ENCODE data around the gene GBF1. TPM values are rescaled to one million over a fixed set of nuclear protein-coding genes. Genes with fewer than 3 reads are reported as not detected.
"Not testable (repeated sequence)": the region's sequence is repeated elsewhere in the genome, so short reads cannot be mapped to it uniquely, and the experiment has no call there.

The GBF1 gene
- total and polyA plus RNA-seq, 2 donors (not counting 1 experiment from before 2014, with no cell fraction given) = 20.8 to 39.3 TPM

GRCh38 chr10:102306006-102306405 is 60.7 kb downstream of the GBF1 start:
- Histone ChIP-seq H3K36me3 (replicated peaks in 1 of 2; ENCODE audit: control extremely low read depth in 1 of 2, control insufficient read depth in 1 of 2, extremely low read depth in 1 of 2, insufficient read depth in 2 of 2, low read length in 1 of 2) (peaks cover 0 to 3% of the 10 kb centered on the region in 2 experiments), H2AFZ (ENCODE audit: insufficient read depth, low read depth, low read length, poor library complexity, severe bottlenecking) (no peak overlapping the region), H3K9me3 (ENCODE audit: control extremely low read depth in 1 of 3, control insufficient read depth in 2 of 3, insufficient read depth in 1 of 3, low read length in 2 of 3) (no peaks in the 10 kb centered on the region), H3K4me2 (replicated peaks; ENCODE audit: low read depth, low read length, poor library complexity, severe bottlenecking) (no peak overlapping the region), H3K4me3 (ENCODE audit: control extremely low read depth in 1 of 5, extremely low read depth in 1 of 5, insufficient read depth in 1 of 5, low read depth in 2 of 5, low read length in 4 of 5) (no peak overlapping the region), H3K27me3 (replicated peaks in 1 of 4; ENCODE audit: control extremely low read depth in 1 of 4, control insufficient read depth in 3 of 4, insufficient read depth in 4 of 4, low read length in 3 of 4) (no peaks in the 10 kb centered on the region), H3K9ac (ENCODE audit: low read length) (no peak overlapping the region), H3K79me2 (ENCODE audit: control insufficient read depth, insufficient read depth, low read length) (peaks cover 68% of the 10 kb centered on the region), H3K27ac (ENCODE audit: low read length in 2 of 2) (no peak overlapping the region), H3K4me1 (ENCODE audit: control insufficient read depth in 2 of 2, insufficient read depth in 2 of 2, low read length in 2 of 2) (no peaks in the 10 kb centered on the region), H4K20me1 (ENCODE audit: control insufficient read depth, insufficient read depth, low read length, poor library complexity, severe bottlenecking) (peaks cover 51% of the 10 kb centered on the region)
- Mint-ChIP-seq H3K4me1 (peaks cover 12% of the 10 kb centered on the region), H3K9me3 (ENCODE audit: insufficient read depth) (no peaks in the 10 kb centered on the region), H3K27me3 (no peaks in the 10 kb centered on the region), H3K4me3 (no peak overlapping the region), H3K27ac (no peak overlapping the region)
- DNase-seq (no peak), ATAC-seq (ENCODE audit: low read depth) (no peak)
- TF ChIP-seq CTCF (IDR thresholded peaks at IDR 0.05) (no peak), EZH2 (IDR thresholded peaks at IDR 0.05; ENCODE audit: borderline replicate concordance, insufficient read depth, low read depth, low read length, poor library complexity, severe bottlenecking) (no peak)
- POLR2A ChIA-PET = no interaction called here
- intact Hi-C loops (cut with micrococcal nuclease) = no loop called here
- CTCF ChIA-PET = interaction anchor here (1.1 kb wide), 1 partner anchor 46 kb away, joined by 4 read pairs; no protein-coding TSS in a partner anchor
- WGBS (ENCODE audit: insufficient coverage) = no CpG with 5 or more reads among the region's 1 CpG

GRCh38 chr10:102306710-102307109 is 61.4 kb downstream of the GBF1 start:
- Histone ChIP-seq H3K27ac (ENCODE audit: low read length in 2 of 2) (no peak overlapping the region), H3K27me3 (replicated peaks in 1 of 4; ENCODE audit: control extremely low read depth in 1 of 4, control insufficient read depth in 3 of 4, insufficient read depth in 4 of 4, low read length in 3 of 4) (no peaks in the 10 kb centered on the region), H2AFZ (ENCODE audit: insufficient read depth, low read depth, low read length, poor library complexity, severe bottlenecking) (no peak overlapping the region), H3K4me1 (ENCODE audit: control insufficient read depth in 2 of 2, insufficient read depth in 2 of 2, low read length in 2 of 2) (no peaks in the 10 kb centered on the region), H3K4me2 (replicated peaks; ENCODE audit: low read depth, low read length, poor library complexity, severe bottlenecking) (no peak overlapping the region), H3K9ac (ENCODE audit: low read length) (no peak overlapping the region), H3K4me3 (ENCODE audit: control extremely low read depth in 1 of 5, extremely low read depth in 1 of 5, insufficient read depth in 1 of 5, low read depth in 2 of 5, low read length in 4 of 5) (no peak overlapping the region), H3K36me3 (replicated peaks in 1 of 2; ENCODE audit: control extremely low read depth in 1 of 2, control insufficient read depth in 1 of 2, extremely low read depth in 1 of 2, insufficient read depth in 2 of 2, low read length in 1 of 2) (peaks cover 0 to 3% of the 10 kb centered on the region in 2 experiments), H4K20me1 (ENCODE audit: control insufficient read depth, insufficient read depth, low read length, poor library complexity, severe bottlenecking) (peaks cover 58% of the 10 kb centered on the region), H3K9me3 (ENCODE audit: control extremely low read depth in 1 of 3, control insufficient read depth in 2 of 3, insufficient read depth in 1 of 3, low read length in 2 of 3) (no peaks in the 10 kb centered on the region), H3K79me2 (ENCODE audit: control insufficient read depth, insufficient read depth, low read length) (peaks cover 72% of the 10 kb centered on the region)
- no peak for TF ChIP-seq EZH2 (IDR thresholded peaks at IDR 0.05; ENCODE audit: borderline replicate concordance, insufficient read depth, low read depth, low read length, poor library complexity, severe bottlenecking)
- no peak for TF ChIP-seq CTCF (IDR thresholded peaks at IDR 0.05)
- H3K9me3 Mint-ChIP-seq (ENCODE audit: insufficient read depth) = no peaks in the 10 kb centered on the region
- no peaks in the 10 kb centered on the region for H3K27me3 Mint-ChIP-seq
- DNase-seq (no peak), ATAC-seq (ENCODE audit: low read depth) (no peak)
- POLR2A ChIA-PET = no interaction called here
- CTCF ChIA-PET = interaction anchor here (0.8 to 1.1 kb wide), 2 partner anchors 46 to 74 kb away, joined by 3 to 4 read pairs; no protein-coding TSS in a partner anchor
- peaks cover 16% of the 10 kb centered on the region for H3K4me1 Mint-ChIP-seq
- no peak overlapping the region for H3K4me3 Mint-ChIP-seq
- H3K27ac Mint-ChIP-seq = no peak overlapping the region
- intact Hi-C loops (cut with micrococcal nuclease) = no loop called here
- 92% methylated on average over 2 of the region's 3 CpGs for WGBS (ENCODE audit: insufficient coverage)

GRCh38 chr10:102308318-102308717 is 63.0 kb downstream of the GBF1 start:
- peaks cover 15% of the 10 kb centered on the region for H3K4me1 Mint-ChIP-seq
- intact Hi-C loops (cut with micrococcal nuclease) = not testable (repeated sequence)

More at GRCh38 chr10:102308318-102308717, 63.0 kb downstream of the GBF1 start:
- H3K27me3 Mint-ChIP-seq; H3K4me3 Mint-ChIP-seq; H3K4me3 ChIP-seq (ENCODE audit: control extremely low read depth in 1 of 5, extremely low read depth in 1 of 5, insufficient read depth in 1 of 5, low read depth in 2 of 5, low read length in 4 of 5); H3K4me1 ChIP-seq (ENCODE audit: control insufficient read depth in 2 of 2, insufficient read depth in 2 of 2, low read length in 2 of 2); H3K36me3 ChIP-seq (replicated peaks in 1 of 2; ENCODE audit: control extremely low read depth in 1 of 2, control insufficient read depth in 1 of 2, extremely low read depth in 1 of 2, insufficient read depth in 2 of 2, low read length in 1 of 2); DNase-seq; H3K27me3 ChIP-seq (replicated peaks in 1 of 4; ENCODE audit: control extremely low read depth in 1 of 4, control insufficient read depth in 3 of 4, insufficient read depth in 4 of 4, low read length in 3 of 4); H3K9ac ChIP-seq (ENCODE audit: low read length); H3K9me3 Mint-ChIP-seq (ENCODE audit: insufficient read depth); POLR2A ChIA-PET; ATAC-seq (ENCODE audit: low read depth); H3K27ac ChIP-seq (ENCODE audit: low read length in 2 of 2); H3K9me3 ChIP-seq (ENCODE audit: control extremely low read depth in 1 of 3, control insufficient read depth in 2 of 3, insufficient read depth in 1 of 3, low read length in 2 of 3); H2AFZ ChIP-seq (ENCODE audit: insufficient read depth, low read depth, low read length, poor library complexity, severe bottlenecking); H3K27ac Mint-ChIP-seq; H3K4me2 ChIP-seq (replicated peaks; ENCODE audit: low read depth, low read length, poor library complexity, severe bottlenecking): not testable (repeated sequence)
- Histone ChIP-seq H3K79me2 (ENCODE audit: control insufficient read depth, insufficient read depth, low read length) (peaks cover 68% of the 10 kb centered on the region), H4K20me1 (ENCODE audit: control insufficient read depth, insufficient read depth, low read length, poor library complexity, severe bottlenecking) (peaks cover 67% of the 10 kb centered on the region)
- WGBS (ENCODE audit: insufficient coverage) = no CpG with 5 or more reads among the region's 5 CpGs
- CTCF ChIA-PET = interaction anchor here (1.4 to 2.8 kb wide), 2 partner anchors 43 to 78 kb away, joined by 5 to 13 read pairs; no protein-coding TSS in a partner anchor
